Iris pigment epithelial cell (primary cell): ENCODE data around the gene ADAMTSL2.

ENCODE experiments used
- DNase-seq: peaks from one replicate; pipeline ENCODE4 v3.0.0-alpha.2; 2011; ENCODE audit warnings: low read depth

The ADAMTSL2 gene

GRCh38 chr9:133589454-133590227 lies 55.1 kb downstream of the ADAMTSL2 start:
- no peak for DNase-seq

- DNase-seq: no peak
Measured at GRCh38 chr9:133590231-133590855, 55.8 kb downstream of the ADAMTSL2 start.

DNA sequence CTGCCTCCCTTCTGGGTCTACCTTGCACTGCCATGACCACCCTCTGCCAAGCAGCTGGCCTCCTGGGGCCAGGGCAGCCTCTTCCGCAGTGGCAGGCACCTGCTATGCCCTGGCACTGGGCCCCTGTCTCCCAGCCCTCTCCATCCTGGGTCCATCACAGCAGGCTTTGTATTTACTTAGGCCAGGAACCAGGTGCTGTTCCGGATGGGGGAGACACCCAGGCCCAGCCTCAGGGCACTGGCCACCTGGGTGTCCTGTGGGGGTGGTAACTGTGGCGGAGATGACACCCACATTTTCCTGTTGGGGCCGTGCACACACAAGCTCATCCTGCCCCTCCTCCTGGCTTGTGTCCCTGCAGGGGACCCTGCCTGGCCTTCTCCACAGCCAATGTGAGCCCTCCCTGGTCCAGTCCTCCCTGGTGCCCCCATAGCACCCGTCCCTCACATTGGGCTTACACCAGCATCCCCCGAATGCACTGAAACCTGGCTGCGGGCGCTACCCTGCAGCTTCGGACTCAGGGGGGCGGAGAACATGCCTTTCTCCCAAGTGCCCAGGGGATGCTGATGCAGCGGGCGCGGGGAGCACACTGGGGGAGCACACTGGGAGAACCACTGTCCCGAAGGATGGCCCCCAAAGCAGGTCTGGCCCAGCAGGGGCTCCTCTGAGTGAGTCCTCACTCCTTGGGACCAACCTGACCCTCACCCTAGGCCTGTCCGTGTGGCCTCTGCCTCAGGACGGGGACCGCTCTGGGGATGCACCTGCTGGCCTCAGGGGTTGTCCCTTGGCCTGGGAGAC lies 56.8 kb downstream of the ADAMTSL2 start:
- DNase-seq: no peak

DNA sequence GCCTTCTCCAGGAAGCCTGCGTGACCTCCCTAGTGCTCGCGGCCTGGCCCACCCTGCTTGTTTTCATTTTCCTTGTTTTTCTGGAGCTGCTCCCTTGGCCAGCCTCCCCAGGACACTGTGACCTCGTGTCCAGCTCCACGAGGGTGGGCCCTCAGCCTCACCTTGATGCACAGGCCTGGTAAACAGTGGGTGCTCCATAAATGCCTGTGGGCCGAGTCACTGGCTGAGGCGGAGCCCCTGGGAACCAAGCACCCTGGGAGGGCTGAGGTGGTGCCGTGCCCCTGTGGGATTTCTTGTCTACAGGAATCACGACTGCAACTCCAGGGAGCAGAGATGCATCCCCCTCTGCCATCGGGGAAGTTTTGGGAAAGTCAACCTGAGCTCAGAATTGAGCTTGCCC lies 57.5 kb downstream of the ADAMTSL2 start:
- no peak for DNase-seq

DNA sequence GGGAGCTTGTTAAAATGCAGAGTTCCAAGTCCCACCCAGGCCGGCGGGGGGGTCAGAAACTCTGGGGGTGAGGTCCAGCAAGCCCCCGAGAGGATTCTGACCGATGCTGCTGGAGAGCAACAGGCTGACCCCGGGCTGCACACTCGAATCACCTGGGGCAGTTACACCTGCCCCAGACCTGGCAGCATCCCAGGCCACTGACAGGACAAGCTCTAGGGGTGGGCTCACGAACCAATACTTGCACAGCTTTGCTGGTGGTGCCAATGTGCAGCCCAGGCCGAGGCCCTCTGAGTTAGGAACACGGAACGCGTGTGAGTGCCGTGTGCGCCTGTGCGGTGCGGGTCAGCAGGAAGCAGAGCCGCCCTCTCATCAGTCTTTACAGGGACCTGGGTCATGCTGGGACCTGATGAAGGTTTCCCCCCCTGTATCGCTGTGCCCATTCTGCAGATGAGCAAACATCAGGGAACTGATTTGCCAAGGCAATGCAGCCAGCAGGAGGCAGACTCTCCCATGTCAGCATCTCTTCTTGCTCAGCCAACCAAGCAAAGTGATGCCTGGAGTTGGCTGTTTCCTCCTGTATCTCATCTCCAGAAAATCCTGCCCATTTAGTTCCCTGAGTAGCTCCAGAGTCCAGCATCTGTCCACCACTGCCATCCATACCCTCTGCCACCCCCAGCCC lies 58.4 kb downstream of the ADAMTSL2 start:
- DNase-seq: peak; percentile 23

- DNase-seq: no peak
Measured at GRCh38 chr9:133593587-133594253, 59.2 kb downstream of the ADAMTSL2 start.

GRCh38 chr9:133594310-133594709 lies 59.8 kb downstream of the ADAMTSL2 start:
- no peak for DNase-seq

GRCh38 chr9:133595910-133596309 lies 61.4 kb downstream of the ADAMTSL2 start:
- DNase-seq: no peak

- DNase-seq: no peak
Measured at GRCh38 chr9:133597316-133597957, 62.9 kb downstream of the ADAMTSL2 start.

DNA sequence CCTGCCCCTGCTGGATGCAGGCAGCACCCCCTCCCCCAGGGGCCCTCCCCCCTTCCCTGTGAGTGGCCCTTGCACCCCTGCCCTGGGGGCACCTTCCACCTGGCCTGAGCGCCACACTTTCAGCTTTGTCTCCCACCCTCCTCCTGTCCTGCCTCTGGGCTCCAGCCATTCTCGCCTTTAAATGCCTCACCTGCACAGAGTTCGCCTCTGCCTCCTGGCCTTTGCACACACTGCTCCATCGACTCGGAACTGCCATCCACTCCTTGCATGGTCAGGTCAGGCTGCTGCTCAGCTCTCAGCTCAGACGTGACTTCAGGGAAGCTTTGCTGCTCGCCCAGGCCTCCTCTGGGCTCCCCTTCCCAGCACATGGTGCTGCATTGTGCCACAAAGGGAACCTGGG lies 64.5 kb downstream of the ADAMTSL2 start:
- DNase-seq: no peak

DNA sequence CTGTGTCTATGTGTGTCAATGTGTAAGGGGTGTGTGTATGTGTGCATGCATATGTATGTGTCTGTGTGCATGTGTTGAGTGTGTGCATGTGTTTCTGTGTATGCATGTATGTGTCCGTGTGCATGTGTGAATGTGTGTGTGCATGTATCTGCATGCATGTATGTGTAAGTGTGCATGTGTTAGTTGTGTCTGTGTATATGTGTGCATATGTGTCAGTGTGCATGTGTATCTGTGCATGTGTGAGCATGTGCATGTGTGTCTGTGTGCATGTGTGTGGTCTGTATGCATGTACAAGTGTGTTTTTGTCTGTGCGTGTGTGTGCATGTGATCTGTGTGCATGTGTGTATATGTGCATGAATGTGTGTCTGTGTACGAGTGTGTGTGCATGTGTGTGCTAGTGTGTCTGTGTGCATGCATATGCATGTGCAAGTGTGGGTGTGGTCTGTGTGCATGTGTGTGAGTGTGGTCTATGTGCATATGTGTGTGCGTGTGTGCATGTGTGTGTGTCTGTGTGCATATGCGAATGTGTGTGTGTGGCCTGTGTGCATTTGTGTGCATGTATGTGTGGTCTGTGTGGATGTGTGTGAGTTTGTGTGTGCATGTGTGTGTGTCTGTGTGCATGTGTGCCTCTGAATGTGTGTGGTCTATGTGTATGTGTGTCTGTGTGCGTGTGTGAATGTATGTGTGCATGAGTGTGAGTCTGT lies 65.1 kb downstream of the ADAMTSL2 start:
- no peak for DNase-seq

DNA sequence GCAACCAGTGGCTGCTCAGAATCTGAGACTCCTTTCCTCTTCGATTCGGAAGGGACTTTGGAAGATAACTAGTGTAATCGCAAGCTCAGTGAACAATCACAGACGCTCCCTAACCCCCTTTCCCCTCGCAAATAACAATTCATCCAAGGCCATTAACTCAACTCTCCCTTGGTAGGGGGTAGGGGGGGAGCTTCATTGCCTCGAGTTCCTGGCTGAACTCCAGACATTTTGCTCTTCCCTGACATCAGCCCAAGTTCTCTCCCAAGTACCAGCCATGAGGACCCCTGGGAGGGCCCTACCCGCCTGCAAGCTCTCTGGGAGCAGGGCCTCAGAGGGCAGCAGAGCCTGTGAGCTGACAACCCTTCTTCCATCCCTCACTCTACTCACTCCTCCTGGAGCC lies 66.2 kb downstream of the ADAMTSL2 start:
- no peak for DNase-seq

- DNase-seq: no peak
Measured at GRCh38 chr9:133601746-133602145, 67.2 kb downstream of the ADAMTSL2 start.

DNA sequence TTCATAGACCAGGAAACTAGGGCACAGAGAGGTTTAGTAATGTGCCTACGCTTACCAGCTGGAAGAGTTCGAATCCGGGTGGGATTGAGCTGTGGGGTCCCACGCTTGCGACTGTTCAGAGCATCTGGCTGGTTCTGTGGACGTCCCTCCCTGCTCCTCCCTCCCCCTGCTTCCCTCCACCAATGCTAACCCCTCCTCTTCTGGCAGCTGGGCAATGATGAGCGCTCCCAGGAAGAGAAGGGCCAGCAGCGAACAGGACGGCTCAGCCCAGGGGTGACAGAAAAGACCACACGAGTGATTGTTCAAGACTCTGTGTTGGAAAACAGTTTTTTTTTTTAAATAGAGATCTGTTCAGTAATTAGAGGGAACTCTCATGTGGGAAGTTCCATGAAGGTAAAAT lies 67.8 kb downstream of the ADAMTSL2 start:
- DNase-seq: no peak

DNA sequence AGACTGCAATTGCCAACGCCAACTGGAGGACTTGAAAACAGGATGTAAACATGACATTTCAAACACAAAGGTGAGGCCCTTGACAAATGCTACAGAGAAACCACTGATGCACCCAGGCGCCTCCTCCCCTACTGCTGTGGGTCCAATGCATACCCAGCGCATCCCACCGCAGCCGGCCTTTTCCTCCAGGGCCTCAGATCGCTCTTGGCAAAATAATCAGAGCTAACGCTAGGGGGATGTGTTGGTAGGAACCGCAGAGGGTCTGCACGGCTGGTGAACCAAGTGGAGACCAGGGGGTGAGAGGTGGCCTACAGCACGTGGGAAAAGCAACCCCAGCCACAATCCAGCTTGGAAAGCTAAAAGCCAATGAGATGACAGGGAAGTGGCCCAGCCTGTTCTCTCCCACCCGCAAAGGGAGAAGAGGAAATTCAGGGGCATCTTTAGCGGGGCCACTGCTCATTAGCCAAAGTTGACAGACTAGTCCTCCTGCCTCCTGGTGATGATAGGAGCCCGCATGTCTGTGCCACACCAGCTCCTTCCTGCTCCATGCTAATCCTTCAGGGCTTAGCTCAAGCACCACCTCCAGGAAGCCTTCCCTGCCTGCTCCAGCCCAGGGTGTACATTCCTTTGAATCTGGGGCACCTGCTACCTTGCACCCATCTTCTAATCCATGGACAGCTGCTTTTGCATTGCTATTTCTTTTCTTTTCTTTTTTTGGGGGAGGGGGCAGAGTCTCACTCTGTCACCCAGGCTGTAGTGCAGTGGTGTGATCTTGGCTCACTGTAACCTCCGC lies 68.8 kb downstream of the ADAMTSL2 start:
- no peak for DNase-seq

DNA sequence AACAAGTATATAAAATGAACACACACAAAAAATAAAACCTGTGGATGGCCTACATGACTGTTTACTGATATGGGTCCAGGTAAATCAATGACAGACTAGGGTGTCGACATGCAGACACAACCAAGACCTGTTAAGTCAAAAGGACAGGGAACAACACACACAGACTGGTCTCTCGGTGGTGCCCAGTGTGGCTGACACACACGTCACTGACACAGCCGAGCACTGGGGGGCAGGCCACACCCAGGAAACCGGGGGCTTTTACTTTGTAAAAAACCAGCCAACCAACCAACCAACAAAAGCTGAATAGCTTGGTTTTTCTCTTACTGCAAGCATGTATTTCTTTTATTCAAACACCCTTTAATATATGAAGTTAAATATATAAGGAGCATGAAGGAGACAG lies 69.7 kb downstream of the ADAMTSL2 start:
- no peak for DNase-seq

DNA sequence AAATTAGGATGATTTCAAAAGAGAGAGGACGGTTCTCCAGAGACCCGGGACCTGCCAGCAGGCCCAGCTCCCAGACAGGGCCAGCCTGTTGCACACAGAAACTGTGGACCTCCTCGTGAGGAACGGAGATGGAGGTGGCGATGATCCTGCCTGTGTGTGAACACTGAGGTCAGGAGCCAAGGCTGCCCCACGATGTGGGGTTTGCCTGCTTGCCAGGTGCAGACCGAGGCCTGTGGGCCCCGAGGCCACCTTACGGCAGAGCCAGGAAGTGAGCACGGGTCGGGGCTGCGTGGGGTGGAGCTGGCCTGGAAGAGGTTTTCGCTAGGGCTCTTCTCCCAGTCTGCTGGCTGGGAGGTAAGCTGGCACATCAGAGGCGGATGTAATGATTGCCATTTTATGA lies 70.4 kb downstream of the ADAMTSL2 start:
- DNase-seq: no peak

DNA sequence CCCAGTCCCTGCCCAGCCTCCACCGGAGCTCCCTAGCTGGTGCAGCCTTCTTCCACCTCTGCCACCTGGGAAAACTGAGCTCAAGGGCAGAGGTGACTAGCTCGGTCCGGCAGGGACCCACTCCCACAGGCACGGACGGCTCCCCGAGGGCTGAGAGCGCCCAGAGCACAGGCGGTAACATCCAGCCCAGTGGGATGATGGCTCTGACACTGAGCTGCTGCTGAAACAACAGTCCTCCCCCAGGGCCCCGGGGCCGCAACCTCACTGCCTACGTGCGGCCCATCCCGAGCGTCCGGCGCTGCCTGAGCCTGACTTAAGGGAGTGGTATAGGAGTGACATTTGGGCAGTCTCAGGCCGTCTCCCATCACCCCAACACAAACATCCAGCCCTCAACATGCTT lies 70.9 kb downstream of the ADAMTSL2 start:
- no peak for DNase-seq

DNA sequence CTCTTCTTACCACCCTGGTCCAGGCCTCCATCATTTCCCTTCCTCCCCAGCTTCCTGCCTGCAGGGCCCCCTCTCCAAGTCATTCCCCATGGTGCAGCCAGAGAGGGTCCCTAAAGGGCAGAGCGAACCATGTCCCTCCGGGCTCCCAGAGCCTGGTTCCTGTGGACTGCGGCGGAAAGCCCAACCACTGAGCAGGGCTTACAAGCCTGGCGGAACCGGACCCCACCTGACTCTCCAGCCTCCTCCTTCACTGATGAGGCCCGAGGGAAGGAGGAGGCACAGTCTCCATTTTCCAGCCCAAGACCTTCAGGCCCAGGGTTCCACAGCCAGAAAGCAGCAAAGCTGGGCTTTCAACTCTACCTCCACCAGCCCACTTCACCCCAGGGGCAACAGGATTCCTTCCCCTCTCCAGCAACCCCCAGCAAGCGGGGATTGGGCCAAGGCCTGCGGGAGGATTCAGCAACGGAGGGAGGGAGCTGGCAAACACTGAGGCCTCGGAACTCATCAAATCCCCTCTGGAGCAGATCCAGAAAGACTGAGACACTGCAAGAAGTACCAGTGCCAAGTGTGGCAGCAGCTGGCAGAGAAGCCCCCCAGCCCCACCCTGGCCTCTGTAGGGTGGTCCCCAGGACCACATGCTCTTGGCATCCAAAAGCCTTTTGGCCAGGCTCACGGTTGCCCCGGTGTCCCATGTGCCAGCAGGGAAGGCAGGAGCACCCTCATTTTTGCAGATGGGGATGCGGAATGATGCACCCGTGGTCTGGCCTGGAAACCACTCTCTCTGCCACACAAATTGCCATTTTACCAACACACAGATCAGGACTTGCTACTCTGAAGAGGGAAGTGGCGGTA lies 71.6 kb downstream of the ADAMTSL2 start:
- no peak for DNase-seq
